Femur (tissue), 1 donor: ENCODE measurements around the gene AXIN1.

Source experiments
- DNase-seq: peaks from one replicate; pipeline ENCODE4 v3.0.0-alpha.2; 2017

The AXIN1 gene

GRCh38 chr16:352547-353403 lies at the start of gene AXIN1:
AXIN1 (minus strand) TSS chr16:352723; CDS start chr16:347025, 5,698 bp downstream.
- DNase-seq: peak; percentile 96

- DNase-seq: peak; percentile 98
Observed at GRCh38 chr16:401468-402348, 49.2 kb upstream of the AXIN1 start, which contains the start of gene DECR2. DECR2 (plus strand) TSS chr16:401885; CDS start chr16:401964, 79 bp downstream.

- no peak for DNase-seq
Observed at GRCh38 chr16:400061-400591, 47.6 kb upstream of the AXIN1 start.

- DNase-seq: no peak
Observed at GRCh38 chr16:399340-400019, 47.0 kb upstream of the AXIN1 start.

- DNase-seq: no peak
Observed at GRCh38 chr16:398561-399339, 46.2 kb upstream of the AXIN1 start.

- DNase-seq: peak; percentile 89
Observed at GRCh38 chr16:397736-398332, 45.3 kb upstream of the AXIN1 start.

GRCh38 chr16:397135-397661 lies 44.7 kb upstream of the AXIN1 start, which contains the start of gene NME4:
NME4 (plus strand) TSS chr16:397199; CDS start chr16:397223, 24 bp downstream.
- no peak for DNase-seq

GRCh38 chr16:396605-397004 lies 44.1 kb upstream of the AXIN1 start:
- DNase-seq: peak; percentile 76

GRCh38 chr16:396199-396598 lies 43.7 kb upstream of the AXIN1 start:
- no peak for DNase-seq

- DNase-seq: no peak
Observed at GRCh38 chr16:392450-393030, 40.0 kb upstream of the AXIN1 start.

GRCh38 chr16:391885-392335 lies 39.4 kb upstream of the AXIN1 start:
- DNase-seq: peak; percentile 71

GRCh38 chr16:389352-389751 lies 36.8 kb upstream of the AXIN1 start:
- no peak for DNase-seq

GRCh38 chr16:387761-388666 lies 35.5 kb upstream of the AXIN1 start:
- peak; percentile 40 for DNase-seq

- no peak for DNase-seq
Observed at GRCh38 chr16:386641-387156, 34.2 kb upstream of the AXIN1 start.

GRCh38 chr16:383326-384051 lies 31.0 kb upstream of the AXIN1 start:
- no peak for DNase-seq

- peak; percentile 74 for DNase-seq
Observed at GRCh38 chr16:381789-382717, 29.5 kb upstream of the AXIN1 start, which contains the start of gene PGAP6. PGAP6 (minus strand) TSS chr16:381978; CDS start chr16:381821, 157 bp downstream.
